NCI-H146 treated with DMSO at 0.1 percent for 48 hours (cell line): Measurements from ENCODE around the gene ANKRD26.
"Not testable (repeated sequence)": the region's sequence is repeated elsewhere in the genome, so short reads cannot be mapped to it uniquely, and the experiment has no call there.

ENCODE experiments used
- DNase-seq: peaks from one replicate; lab custom pipeline; 2025; ENCODE audit not compliant: unreplicated experiment; lab: John Stamatoyannopoulos, UW

The ANKRD26 gene

GRCh38 chr10:27099916-27100812, at the start of gene ANKRD26:
Gene ANKRD26 (minus strand): TSS chr10:27100494. CDS start chr10:27100326, 168 bp downstream.
- DNase-seq: peak; percentile 88

- DNase-seq: no peak
These were observed 47.4 kb upstream of the ANKRD26 start for GRCh38 chr10:27147701-27148100.

- no peak for DNase-seq
These were observed 45.6 kb upstream of the ANKRD26 start for GRCh38 chr10:27145937-27146336.

- no peak for DNase-seq
These were observed 43.4 kb upstream of the ANKRD26 start for GRCh38 chr10:27143686-27144085.

- DNase-seq: no peak
These were observed 38.0 kb upstream of the ANKRD26 start for GRCh38 chr10:27138277-27138676.

- DNase-seq: no peak
These were observed 34.1 kb upstream of the ANKRD26 start for GRCh38 chr10:27134371-27134770.

GRCh38 chr10:27108165-27108564, 7.9 kb upstream of the ANKRD26 start:
- no peak for DNase-seq

- DNase-seq: no peak
These were observed 4.6 kb upstream of the ANKRD26 start for GRCh38 chr10:27104919-27105318.

- no peak for DNase-seq
These were observed 586 bp upstream of the ANKRD26 start for GRCh38 chr10:27100813-27101347.

GRCh38 chr10:27099448-27099847, 846 bp downstream of the ANKRD26 start:
- peak; percentile 16 for DNase-seq

GRCh38 chr10:27088119-27089044, 11.9 kb downstream of the ANKRD26 start:
- no peak for DNase-seq

GRCh38 chr10:27072436-27073114, 27.7 kb downstream of the ANKRD26 start:
- no peak for DNase-seq

- DNase-seq: no peak
These were observed 31.9 kb downstream of the ANKRD26 start for GRCh38 chr10:27068217-27068891.

- DNase-seq: no peak
These were observed 35.2 kb downstream of the ANKRD26 start for GRCh38 chr10:27065084-27065483.

GRCh38 chr10:27052656-27053055, 47.6 kb downstream of the ANKRD26 start:
- no peak for DNase-seq

- not testable (repeated sequence) for DNase-seq
These were observed 55.0 kb downstream of the ANKRD26 start for GRCh38 chr10:27045247-27045646.

GRCh38 chr10:27041196-27041595, 59.1 kb downstream of the ANKRD26 start:
- DNase-seq: no peak

GRCh38 chr10:27038168-27038567, 62.1 kb downstream of the ANKRD26 start:
- DNase-seq: no peak

- no peak for DNase-seq
These were observed 65.1 kb downstream of the ANKRD26 start for GRCh38 chr10:27035163-27035562.

- DNase-seq: no peak
These were observed 70.2 kb downstream of the ANKRD26 start for GRCh38 chr10:27030060-27030459.
